ENCODE measurements around the gene NEFH.

The NEFH gene

DNA sequence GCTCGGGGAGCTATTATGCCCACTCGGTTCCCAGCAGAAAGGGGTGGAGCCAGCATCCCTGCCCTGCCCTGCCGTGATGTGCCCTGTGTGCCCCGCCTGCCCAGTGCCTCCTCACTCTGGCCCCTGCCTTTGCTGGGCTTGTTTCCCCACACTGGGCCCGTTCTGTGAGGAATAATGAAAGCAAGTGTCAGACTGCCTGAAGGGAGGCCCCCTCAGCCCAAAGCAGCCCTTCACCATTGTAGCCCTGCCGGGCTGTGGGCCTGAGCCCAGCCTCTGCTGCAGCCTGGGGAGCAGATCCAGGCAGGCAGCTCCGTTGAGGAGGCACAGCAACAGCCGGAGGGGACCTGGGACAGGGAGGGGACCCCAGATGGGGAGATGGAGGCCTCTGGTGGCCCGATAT is 20.2 kb upstream of the NEFH start:
- H3K4me3 ChIP-seq (ENCODE audit: low read depth, low read length), result no peak overlapping the region

DNA sequence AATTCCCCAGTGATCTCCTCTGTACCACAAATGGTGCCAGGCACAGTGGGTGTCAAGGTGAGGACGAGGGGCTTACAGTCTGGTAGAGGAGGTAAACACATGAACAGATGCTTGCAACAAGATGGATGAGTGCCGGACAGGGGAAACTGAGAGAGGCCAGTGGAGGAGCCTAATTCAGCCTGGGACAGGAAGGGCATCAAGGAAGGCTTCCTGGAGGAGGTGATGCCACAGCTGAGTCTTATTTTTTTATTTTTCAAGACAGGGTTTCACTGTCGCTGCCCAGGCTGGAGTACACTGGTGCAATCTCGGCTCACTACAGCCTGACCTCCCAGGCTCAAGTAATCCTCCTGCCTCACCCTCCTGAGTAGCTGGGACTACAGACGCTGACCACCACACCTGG is 18.8 kb upstream of the NEFH start:
- no peak overlapping the region for H3K4me3 ChIP-seq (ENCODE audit: low read depth, low read length)

DNA sequence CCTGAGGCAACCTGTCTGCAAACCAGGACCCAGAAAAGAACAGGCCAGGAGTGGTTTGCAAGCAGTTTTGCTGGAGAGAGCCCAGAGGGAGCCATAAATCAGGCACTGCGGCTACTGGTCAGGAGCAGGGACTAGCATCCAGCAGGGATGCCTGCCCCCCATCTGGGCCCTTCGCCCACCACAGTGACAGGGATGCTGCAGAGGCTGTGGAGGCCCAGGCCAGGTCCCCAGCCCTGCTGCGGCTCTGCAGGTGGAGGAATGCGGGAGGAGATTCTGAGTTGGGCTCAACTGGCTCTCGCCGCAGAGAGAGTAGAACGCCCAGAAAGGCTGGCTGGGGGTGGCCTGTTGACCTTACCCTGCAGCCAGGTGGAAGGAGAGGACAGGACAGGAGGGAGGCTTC is 16.4 kb upstream of the NEFH start:
- no peak overlapping the region for H3K4me3 ChIP-seq (ENCODE audit: low read depth, low read length)

DNA sequence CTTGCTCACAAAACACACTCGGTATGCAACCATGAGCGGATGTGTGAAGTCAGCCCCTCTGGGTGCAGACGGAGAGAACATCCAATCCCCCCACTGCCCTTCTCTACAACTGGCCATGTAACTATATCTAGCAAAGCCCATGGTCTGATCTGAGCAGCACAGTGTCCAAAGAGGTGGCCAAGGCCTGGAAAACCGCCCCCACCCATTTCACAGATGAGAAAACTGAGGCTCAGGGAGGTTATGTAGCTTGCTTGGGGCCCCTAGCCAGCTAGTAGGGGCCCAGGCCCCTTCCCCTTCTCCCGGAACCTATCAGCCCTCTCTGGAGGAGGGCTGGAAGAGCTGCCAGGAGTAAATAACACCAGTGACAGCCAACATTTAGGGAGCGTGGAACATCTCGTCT is 15.4 kb upstream of the NEFH start:
- H3K4me3 ChIP-seq (ENCODE audit: low read depth, low read length), result no peak overlapping the region

DNA sequence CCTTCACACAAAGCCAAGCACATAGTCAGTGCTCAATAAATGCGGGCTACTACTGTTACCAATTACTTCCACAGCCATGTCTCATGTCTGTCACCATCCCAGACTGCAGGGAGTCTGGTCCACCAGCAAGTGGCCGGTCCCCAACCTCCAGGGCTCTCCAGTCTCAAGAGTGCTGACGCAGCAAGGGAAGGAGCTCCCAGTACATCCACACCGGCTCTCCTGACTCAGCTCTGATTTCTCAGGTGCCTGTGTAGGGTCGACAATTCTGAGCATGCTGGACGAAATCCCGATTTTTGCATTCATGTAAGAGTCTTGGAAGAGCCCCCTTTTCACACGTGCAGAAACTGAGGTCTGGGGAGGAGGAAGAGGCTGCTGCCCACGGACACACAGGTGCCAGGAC is 10.3 kb upstream of the NEFH start:
- H3K4me3 ChIP-seq (ENCODE audit: low read depth, low read length), result peak overlapping the region; percentile 31

DNA sequence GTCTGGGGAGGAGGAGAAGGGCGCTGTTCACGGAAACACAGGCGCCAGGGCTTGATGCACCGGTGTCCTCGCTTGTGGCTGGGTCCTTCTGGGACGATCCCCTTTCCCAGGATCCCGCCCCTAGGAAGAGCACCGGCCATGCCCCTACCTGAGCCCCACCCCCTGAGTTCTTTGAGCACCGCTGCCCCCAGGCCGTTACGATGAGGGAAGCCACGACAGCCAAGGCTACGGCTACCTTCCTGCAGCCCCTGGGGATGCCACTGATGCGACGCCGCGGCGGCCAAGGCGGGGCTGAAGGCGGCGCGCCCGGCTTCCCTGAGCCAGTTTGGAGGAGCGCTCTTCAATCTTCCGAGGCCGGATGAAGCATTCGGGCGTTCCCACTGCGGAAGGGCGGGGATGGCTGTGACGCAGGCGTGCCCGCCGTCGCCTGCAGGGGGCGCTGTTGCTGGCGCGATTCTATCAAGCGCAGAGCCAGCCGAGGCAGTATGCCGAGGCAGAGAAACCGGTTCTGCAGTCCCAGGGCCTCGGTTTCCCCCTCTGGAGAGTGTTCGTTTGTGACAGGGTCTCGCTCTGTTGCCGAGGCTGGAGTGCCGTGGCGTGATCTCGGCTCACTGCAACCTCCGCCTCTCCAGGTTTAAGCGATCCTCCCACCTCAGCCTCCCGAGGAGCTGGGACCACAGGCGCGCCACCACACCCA is 9.7 kb upstream of the NEFH start:
- H3K4me3 ChIP-seq (ENCODE audit: low read depth, low read length), result peak overlapping the region; percentile 31

DNA sequence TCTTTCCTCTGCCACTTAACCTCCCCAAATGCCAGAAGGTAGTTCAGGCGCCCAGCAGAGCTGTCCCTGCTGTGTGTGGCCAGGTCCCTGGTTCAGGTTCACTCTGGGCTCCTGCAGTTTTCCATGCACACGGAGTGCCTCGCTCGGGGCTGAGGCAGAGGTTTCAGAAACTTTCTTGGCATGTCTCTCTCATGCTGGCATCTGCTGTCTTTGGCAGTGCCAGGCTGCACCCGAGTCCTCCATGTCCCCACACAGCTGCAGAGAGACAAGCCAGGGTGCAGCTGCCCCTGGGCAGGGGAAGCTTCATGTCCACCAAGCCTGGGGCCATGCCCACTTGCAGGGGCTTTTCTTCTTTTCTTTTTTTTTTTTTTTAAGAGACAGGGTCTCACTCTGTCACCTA is 7.0 kb upstream of the NEFH start:
- H3K4me3 ChIP-seq (ENCODE audit: low read depth, low read length), result no peak overlapping the region

DNA sequence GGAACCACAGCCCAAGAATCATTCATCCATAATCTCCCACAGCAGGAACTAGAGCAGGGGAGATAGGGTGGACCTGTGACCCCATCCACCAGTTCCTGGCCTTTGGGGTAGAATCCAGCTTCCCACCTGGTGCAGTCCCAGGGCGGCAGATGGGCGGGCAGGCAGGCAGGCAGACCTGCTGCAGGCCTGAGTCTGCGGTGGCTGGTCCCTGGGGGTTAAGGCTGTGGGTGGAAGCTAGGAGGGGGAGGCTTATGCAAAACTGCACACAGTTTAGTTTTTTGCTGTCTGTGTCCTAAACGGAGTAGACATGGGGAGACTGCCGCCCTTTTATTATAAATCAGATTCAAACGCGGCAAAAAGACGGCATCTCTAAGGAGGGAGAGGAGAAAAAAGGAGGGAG is 4.5 kb upstream of the NEFH start:
- H3K4me3 ChIP-seq (ENCODE audit: low read depth, low read length), result no peak overlapping the region

DNA sequence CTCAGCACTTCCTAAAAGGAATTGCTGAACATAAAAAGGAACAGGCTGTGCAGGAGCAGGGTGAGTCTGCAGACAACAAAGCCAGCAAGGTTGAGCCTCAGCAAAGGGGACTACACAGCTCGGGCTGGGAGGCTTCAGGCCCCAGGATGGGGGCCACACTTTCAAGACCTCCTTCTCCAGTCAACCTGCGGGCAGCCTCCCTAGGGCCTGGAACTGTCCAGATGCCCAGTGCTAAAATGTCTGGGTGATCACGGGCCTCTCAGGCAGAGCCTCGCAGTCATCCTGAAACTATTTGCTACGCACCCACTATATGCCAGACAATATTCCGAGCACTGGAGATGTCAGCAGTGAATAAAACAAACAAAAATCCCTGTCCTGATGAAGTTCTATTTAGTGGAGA is 3.9 kb upstream of the NEFH start:
- no peak overlapping the region for H3K4me3 ChIP-seq (ENCODE audit: low read depth, low read length)

DNA sequence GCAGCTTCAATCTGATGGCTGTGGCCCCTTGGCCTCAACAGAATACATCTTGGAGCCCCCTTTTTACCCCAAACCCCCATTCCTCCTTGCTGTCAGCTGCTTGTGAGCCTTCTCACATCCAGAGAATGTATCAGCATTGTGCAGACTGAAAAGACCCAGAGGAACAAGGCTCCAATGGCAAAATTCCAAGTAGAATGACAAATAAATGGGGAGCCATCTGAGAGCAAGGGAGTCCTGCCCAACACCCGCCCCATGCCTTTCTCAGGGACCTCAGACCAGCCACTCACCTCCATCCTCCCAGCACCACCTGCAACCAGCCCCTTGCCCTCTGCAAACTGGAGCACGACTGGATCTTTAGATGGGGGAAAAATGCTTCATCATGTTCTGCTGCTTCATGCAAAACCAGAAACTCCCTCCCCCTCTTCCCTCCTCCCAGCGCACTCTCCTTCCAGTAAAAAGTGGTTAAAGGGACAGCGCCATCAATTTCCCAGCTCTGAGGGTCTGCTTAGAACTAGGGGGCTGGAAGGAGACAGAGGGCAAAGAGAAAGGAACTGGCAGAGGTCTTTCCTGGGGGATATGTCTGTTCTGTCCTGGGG is 2.2 kb upstream of the NEFH start:
- H3K4me3 ChIP-seq (ENCODE audit: low read depth, low read length), result no peak overlapping the region

DNA sequence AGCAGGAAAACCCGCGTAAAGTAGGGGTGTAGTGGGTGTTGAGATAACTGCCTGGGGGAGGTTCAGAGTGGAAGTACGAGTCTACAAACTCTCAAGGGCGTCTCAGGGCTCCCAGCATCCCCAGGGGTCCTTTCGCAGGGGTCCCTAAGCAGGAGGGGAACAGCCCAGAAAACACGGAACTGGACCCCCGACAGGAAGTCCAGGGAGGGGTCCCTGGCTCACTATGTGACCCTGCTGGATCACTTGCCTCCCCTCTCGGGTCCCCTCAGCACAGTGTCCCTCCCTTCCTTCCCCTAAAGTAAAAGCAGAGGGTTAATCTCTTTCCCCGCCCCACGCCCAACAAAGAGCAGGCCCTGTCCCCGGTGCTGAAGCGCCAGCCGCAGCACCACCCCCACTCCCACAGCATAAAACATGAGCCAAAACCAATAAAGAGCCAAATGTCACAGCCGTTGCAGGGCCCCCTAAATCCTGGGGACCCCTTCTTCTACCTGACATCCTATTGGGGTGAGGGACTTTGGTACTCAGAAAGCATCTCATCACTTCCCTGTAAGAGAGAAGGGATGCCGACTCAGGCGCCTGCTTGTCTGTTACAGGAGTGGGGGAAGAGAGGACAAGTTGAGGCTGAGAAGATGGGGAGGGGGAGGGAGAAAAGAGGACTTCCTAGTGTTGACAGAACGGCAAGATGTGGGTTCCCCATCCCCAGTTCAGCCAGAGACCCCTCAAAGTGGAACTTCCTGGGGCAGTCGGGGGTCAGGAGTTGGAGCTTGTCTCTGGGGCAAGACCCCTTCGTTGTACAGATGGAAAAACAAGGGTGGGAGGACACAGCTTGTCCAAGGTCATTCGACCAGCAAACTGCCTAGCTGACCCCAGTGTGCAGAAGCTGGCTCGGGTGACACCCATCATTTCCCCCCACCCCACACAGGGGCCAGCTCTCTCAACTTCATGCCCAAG is 1.4 kb upstream of the NEFH start:
- no peak overlapping the region for H3K4me3 ChIP-seq (ENCODE audit: low read depth, low read length)

DNA sequence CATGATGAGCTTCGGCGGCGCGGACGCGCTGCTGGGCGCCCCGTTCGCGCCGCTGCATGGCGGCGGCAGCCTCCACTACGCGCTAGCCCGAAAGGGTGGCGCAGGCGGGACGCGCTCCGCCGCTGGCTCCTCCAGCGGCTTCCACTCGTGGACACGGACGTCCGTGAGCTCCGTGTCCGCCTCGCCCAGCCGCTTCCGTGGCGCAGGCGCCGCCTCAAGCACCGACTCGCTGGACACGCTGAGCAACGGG is 169 bp downstream of the NEFH start:
- peak overlapping the region; percentile 21 for H3K4me3 ChIP-seq (ENCODE audit: low read depth, low read length)

DNA sequence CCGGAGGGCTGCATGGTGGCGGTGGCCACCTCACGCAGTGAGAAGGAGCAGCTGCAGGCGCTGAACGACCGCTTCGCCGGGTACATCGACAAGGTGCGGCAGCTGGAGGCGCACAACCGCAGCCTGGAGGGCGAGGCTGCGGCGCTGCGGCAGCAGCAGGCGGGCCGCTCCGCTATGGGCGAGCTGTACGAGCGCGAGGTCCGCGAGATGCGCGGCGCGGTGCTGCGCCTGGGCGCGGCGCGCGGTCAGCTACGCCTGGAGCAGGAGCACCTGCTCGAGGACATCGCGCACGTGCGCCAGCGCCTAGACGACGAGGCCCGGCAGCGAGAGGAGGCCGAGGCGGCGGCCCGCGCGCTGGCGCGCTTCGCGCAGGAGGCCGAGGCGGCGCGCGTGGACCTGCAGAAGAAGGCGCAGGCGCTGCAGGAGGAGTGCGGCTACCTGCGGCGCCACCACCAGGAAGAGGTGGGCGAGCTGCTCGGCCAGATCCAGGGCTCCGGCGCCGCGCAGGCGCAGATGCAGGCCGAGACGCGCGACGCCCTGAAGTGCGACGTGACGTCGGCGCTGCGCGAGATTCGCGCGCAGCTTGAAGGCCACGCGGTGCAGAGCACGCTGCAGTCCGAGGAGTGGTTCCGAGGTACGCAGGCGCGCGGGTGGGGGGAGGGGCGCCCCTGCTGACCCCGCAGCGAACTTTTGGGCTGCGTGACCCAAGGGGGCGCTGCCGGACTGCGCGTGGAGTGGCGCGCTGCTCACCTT is 670 bp downstream of the NEFH start:
- H3K4me3 ChIP-seq (ENCODE audit: low read depth, low read length), result peak overlapping the region; percentile 40

DNA sequence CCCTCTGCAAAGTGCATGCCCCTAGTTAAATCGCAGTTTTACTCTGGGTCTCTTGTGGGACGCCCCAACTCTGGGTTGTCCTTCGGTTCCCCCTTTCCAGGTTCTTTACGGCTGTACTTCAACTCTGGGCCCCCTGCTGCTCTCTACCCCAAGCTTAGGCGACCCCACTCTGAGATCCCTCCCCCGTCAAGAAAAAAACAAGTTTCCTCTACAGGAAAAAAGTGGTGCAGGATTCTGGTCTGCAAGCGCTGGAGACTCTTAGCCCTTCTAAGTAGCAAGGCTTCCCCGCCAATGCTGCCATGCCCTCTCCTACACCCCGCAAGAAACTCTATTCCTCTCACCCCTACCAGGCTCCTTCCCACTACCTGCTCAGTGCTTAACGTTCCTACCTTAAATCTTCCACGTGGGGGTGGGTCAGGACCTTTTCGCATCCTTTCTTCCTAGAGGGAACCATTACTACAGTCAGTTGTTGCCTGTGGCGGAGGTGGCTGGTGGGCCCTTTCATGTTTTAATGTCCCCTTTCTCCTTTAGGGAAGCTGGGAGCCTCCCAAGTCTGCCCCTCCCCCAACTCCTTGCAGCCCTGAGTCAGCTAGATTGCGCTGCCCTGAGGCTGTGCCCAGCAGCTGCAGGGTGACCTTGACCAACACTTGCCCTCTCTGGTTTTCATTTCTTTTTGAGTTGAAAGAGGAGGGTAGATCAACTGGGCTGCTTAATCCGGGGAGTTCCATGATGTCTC is 1.4 kb downstream of the NEFH start:
- H3K4me3 ChIP-seq (ENCODE audit: low read depth, low read length), result peak overlapping the region; percentile 40

DNA sequence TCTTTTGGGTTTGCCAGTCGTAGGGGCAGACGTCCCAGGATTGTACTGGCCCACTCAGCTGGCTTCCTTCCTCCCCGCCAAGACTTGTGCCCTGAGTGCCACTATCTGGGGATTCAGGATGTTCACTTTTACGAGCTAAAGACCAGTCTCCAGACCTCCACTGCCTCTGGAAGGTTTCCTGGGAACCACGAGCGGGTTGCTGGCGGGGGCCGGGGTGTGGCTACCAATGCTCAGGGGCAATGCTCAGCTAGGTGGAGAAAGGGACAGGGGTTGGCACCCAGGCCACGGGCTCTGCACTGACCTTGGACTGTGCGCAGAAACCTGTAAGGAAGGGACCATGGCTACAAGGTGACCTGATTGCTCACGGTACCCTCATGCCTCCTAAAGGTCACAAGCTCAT is 2.2 kb downstream of the NEFH start:
- H3K4me3 ChIP-seq (ENCODE audit: low read depth, low read length), result no peak overlapping the region

DNA sequence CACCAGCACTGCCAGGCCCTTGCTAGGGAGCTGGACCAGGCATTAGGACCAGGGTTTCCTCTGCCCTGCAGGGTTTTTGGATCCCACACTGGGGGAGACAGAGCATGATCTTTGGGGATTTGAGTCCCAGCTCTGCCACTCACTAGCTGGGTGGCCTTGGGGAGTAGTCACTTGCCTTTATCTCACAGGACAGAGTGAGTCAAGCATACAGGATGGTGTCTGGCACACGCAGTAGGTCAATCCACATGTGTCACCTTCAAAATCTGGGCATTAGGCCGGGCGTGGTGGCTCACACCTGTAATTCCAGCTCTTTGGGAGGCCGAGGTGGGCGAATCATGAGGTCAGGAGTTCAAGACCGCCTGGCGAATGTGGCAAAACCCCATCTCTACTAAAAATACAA is 2.7 kb downstream of the NEFH start:
- no peak overlapping the region for H3K4me3 ChIP-seq (ENCODE audit: low read depth, low read length)

DNA sequence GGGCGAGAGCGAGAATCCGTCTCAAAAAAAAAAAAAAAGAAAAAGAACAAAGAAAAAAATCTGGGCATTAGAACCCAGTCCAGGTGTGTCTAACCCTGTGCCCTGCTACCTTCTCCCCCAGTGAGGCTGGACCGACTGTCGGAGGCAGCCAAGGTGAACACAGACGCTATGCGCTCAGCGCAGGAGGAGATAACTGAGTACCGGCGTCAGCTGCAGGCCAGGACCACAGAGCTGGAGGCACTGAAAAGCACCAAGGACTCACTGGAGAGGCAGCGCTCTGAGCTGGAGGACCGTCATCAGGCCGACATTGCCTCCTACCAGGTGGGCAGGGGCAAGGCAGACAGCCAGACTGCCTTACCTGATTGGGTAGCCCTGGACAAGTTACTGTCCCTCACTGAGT is 3.2 kb downstream of the NEFH start:
- H3K4me3 ChIP-seq (ENCODE audit: low read depth, low read length), result no peak overlapping the region

DNA sequence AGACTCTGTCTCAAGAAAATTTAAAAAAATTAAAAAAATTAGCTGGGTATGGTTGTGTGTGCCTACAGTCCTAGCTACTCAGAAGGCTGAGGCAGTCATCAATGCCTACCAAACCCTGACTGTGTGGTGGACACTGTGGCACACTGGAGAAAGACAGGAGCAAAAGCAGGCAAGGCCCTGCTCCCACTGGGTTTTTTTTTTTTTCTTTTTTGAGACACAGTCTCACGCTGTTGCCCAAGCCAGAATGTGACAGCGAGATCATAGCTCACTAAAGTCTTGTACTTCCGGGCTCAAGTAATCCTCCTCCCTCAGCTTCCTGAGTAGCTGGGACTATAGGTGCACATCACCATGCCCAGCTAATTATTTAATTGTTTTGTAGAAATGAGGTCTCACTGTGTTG is 4.6 kb downstream of the NEFH start:
- H3K4me3 ChIP-seq (ENCODE audit: low read depth, low read length), result no peak overlapping the region

DNA sequence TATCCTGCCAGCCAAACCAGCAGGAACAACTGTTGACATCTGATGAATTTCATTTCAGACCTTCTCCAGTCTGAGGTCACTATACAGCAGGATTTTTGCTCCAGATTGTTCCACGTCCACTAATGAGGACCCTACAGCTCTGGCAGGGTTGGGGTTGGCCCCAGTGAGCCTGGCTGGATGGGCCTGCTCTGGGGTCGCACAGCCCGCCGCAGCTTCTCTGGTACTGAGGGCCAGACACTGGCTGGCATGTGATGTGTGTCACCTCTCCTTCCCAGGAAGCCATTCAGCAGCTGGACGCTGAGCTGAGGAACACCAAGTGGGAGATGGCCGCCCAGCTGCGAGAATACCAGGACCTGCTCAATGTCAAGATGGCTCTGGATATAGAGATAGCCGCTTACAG is 5.4 kb downstream of the NEFH start:
- H3K4me3 ChIP-seq (ENCODE audit: low read depth, low read length), result no peak overlapping the region

DNA sequence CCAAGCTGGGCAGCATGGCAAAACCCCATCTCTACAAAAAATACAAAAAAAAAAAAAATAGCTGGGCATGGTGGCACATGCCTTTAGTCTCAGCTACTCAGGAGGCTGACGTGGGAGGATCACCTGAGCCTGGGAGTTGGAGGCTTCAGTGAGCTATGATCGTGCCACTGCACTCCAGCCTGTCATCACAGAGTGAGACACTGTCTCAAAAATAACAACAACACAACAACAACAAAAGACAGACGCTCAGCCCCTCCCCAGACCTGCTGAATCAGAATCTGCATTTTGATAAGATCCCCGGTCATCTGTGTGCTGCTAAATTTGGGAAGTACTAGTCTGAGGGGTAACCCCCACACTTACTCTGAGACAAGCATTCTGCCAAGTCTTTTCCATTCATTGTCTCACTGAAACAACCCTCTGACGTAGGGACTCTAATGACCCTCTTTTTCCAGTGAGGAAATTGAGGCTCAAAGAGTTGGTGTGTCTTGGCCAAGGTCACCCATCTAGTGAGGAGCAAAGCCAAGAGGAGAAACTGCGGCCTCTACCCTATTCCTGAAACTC is 7.5 kb downstream of the NEFH start:
- no peak overlapping the region for H3K4me3 ChIP-seq (ENCODE audit: low read depth, low read length)

Data from iPS-11a (cell line).